Measurements from ENCODE around the gene EFTUD2. TPM values are rescaled to one million over a fixed set of nuclear protein-coding genes. Genes with fewer than 3 reads are reported as not detected.

The EFTUD2 gene
- total and polyA plus RNA-seq, 2 of the 8 experiments (the other 6 are each of a cell fraction or from before 2014, with no cell fraction given), result 118 to 195 TPM

GRCh38 chr17:44902135-44902760 is 3.0 kb upstream of the EFTUD2 start (continued):
- TF ChIP-seq SIN3A (conservative IDR thresholded peaks at IDR 0.05 in 1 of 2, IDR thresholded peaks at IDR 0.05 in 1 of 2; ENCODE audit: low read depth in 1 of 2, low read length in 2 of 2), result no peak
- TF ChIP-seq TAF7 (optimal IDR thresholded peaks at IDR 0.05; ENCODE audit: borderline replicate concordance, low read depth, low read length), result no peak
